Mucosa of descending colon (tissue), 3 donors: Measurements from ENCODE around the gene ZNF784. TPM values are rescaled to one million over a fixed set of nuclear protein-coding genes. Genes with fewer than 3 reads are reported as not detected.

Experiments used
- ATAC-seq: fragments of 200-7000 bp; cut with Tn5 transposase; one replicate; pipeline ENCODE4 v1.9.1; 2020; ENCODE audit warnings: mild to moderate bottlenecking, moderate library complexity
- DNase-seq, 3 donors: peaks; one replicate each; pipeline ENCODE4 v3.0.0-alpha.2; 2020
- H3K36me3 ChIP-seq: fragments of 200-600 bp; one replicate; pipeline ENCODE4 v1.8.0; 2021; ENCODE audit warnings: low read depth, mild to moderate bottlenecking
- H3K4me1 ChIP-seq: fragments of 200-600 bp; one replicate; pipeline ENCODE4 v1.8.0; 2021; ENCODE audit warnings: low read depth, mild to moderate bottlenecking
- H3K4me3 ChIP-seq: fragments of 200-600 bp; one replicate; pipeline ENCODE4 v1.8.0; 2021; ENCODE audit warnings: mild to moderate bottlenecking
- H3K9me3 ChIP-seq: fragments of 200-600 bp; one replicate; pipeline ENCODE4 v1.8.0; 2021; ENCODE audit warnings: mild to moderate bottlenecking
- CTCF ChIP-seq: fragments of 200-600 bp; IDR thresholded peaks from one replicate; pipeline ENCODE4 v1.8.0; 2022; ENCODE audit warnings: antibody characterized with exemption, mild to moderate bottlenecking
- intact Hi-C, 2 donors: fragments of 100-400 bp; cut with DNase I in 1 of 2; cut with micrococcal nuclease in 1 of 2; formaldehyde crosslinking; loops; one replicate each; pipeline versions ENCODE4 v1.11.0 to v1.11.1; 2022; cut with DNase I, micrococcal nuclease
- total RNA-seq, 3 donors: library from RNA; stranded (reverse); fragmentation: NEBNext Ultra II Directional in 2 of 3; extraction: Animal tissue kit (Norgen Biotek cat#: 25700) in 2 of 3; gene quantifications; one replicate each; pipeline versions ENCODE4 v1.2.1 to v1.2.4, GENCODE V29; 2021 to 2023
- donor health status: DM: no; HTN: no; CAD: no; lungs with moderate emphysema.
- donor health status: DM: no; HTN: no; CAD: no.
- donor health status: DM: no; HTN: yes; CAD: no.

The ZNF784 gene
- total RNA-seq, 3 donors from 2014 or later: 8.7 to 13.8 (median 10.1) TPM

GRCh38 chr19:55670280-55671053, 46.1 kb upstream of the ZNF784 start:
- intact Hi-C loops: no loop called here
- no peaks in the 10 kb centered on the region for H3K9me3 ChIP-seq
- no peak for TF ChIP-seq CTCF
- no peak overlapping the region for H3K4me3 ChIP-seq
- DNase-seq: peak in 1 of 3 donors; percentile 82
- no peak for ATAC-seq
- H3K4me1 ChIP-seq: peaks cover 3% of the 10 kb centered on the region
- peaks cover 10% of the 10 kb centered on the region for H3K36me3 ChIP-seq

- intact Hi-C loops: no loop called here
Observed at GRCh38 chr19:55669418-55670279, 45.3 kb upstream of the ZNF784 start.

DNA sequence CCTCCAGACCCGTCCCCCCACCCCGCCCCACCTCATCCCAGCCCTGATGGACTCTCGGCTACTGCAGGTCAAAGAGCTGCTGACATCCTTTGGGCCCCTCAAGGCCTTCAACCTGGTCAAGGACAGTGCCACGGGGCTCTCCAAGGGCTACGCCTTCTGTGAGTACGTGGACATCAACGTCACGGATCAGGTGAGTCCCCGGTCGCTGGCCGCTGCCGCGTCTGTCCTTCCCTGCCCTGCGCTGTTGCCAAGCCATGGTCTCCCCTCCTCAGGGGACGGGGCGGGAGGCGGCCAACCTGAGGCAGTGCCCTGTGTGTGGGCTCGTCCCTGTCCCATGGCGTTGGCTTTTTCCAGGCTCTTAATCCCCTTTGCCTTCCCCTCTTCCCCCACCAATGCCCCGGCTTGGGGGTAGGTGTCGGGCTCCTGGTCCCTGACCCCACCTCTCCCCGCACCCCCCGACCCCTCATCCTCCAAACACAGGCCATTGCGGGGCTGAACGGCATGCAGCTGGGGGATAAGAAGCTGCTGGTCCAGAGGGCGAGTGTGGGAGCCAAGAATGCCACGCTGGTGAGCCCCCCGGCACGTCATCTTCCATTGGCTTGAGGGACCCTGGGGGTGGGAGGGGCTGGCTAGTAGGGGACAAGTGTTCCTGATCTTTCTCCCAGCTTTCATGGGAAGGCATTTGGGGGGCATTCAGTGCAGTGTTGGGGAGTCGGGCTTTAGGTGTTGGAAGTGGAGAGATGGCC, 44.4 kb upstream of the ZNF784 start:
- no peak overlapping the region for H3K4me3 ChIP-seq
- intact Hi-C loops: no loop called here
- H3K9me3 ChIP-seq: no peaks in the 10 kb centered on the region
- TF ChIP-seq CTCF: no peak
- no peaks in the 10 kb centered on the region for H3K4me1 ChIP-seq
- no peak for DNase-seq
- no peak for ATAC-seq
- H3K36me3 ChIP-seq: peaks cover 13% of the 10 kb centered on the region

More at GRCh38 chr19:55669418-55670279, 45.3 kb upstream of the ZNF784 start:
- Histone ChIP-seq H3K36me3 (peaks cover 10% of the 10 kb centered on the region), H3K9me3 (no peaks in the 10 kb centered on the region), H3K4me3 (no peak overlapping the region), H3K4me1 (peaks cover 3% of the 10 kb centered on the region)
- no peak for TF ChIP-seq CTCF
- no peak for ATAC-seq
- DNase-seq: peak in 1 of 3 donors; percentile 55

- no peaks in the 10 kb centered on the region for H3K4me1 ChIP-seq
- DNase-seq (peak in 1 of 3 donors; percentile 56), ATAC-seq (peak; percentile 83)
- H3K9me3 ChIP-seq: no peaks in the 10 kb centered on the region
- no peak for TF ChIP-seq CTCF
- intact Hi-C loops: no loop called here
- H3K36me3 ChIP-seq: peaks cover 21% of the 10 kb centered on the region
- H3K4me3 ChIP-seq: no peak overlapping the region
Observed at GRCh38 chr19:55667958-55668357, 43.6 kb upstream of the ZNF784 start.

GRCh38 chr19:55667511-55667910, 43.1 kb upstream of the ZNF784 start:
- Histone ChIP-seq H3K4me3 (no peak overlapping the region), H3K4me1 (no peaks in the 10 kb centered on the region), H3K36me3 (peaks cover 26% of the 10 kb centered on the region), H3K9me3 (no peaks in the 10 kb centered on the region)
- no peak for TF ChIP-seq CTCF
- intact Hi-C loops: no loop called here
- no peak for DNase-seq
- ATAC-seq: no peak
